Hepatocyte (in vitro differentiated cells): ENCODE measurements around the gene VAV3.

Experiments used
- CTCF ChIP-seq: fragments of 200-600 bp; sonication (generic); IDR thresholded peaks from 2 replicates; pipeline ENCODE4 v1.5.1; 2016; ENCODE audit warnings: antibody characterized with exemption, mild to moderate bottlenecking; ENCODE audit not compliant: poor library complexity
- EZH2 ChIP-seq: fragments of 200-600 bp; sonication (generic); IDR thresholded peaks from 2 replicates; pipeline ENCODE4 v1.6.1; 2016; ENCODE audit warnings: antibody characterized with exemption, mild to moderate bottlenecking, borderline replicate concordance
- EZH2phosphoT487 ChIP-seq: fragments of 200-600 bp; sonication (generic); IDR thresholded peaks from one replicate; pipeline ENCODE4 v1.6.1; 2018; ENCODE audit warnings: antibody characterized with exemption, mild to moderate bottlenecking, low read depth, moderate library complexity; ENCODE audit not compliant: unreplicated experiment, severe bottlenecking

- no peak for TF ChIP-seq CTCF
- TF ChIP-seq EZH2: no peak
- no peak for TF ChIP-seq EZH2phosphoT487
Measured at GRCh38 chr1:107664982-107665925, 299.7 kb downstream of the VAV3 start.
